HepG2 (cell line): ENCODE data around the gene PRKACA. TPM values are rescaled to one million over a fixed set of nuclear protein-coding genes. Genes with fewer than 3 reads are reported as not detected.
A peak's percentile ranks its signal among the peaks of the same experiment; 100 is the strongest.

ENCODE experiments used
- AGO1 ChIP-seq: fragments of 200-400 bp; formaldehyde crosslinking; IDR thresholded peaks from 2 replicates; pipeline ENCODE4 v1.6.1; 2017; ENCODE audit warnings: mild to moderate bottlenecking, low read depth, low read length, moderate library complexity; ENCODE audit not compliant: poor library complexity, severe bottlenecking
- CCDC6 ChIP-seq: sonication (generic); formaldehyde crosslinking; IDR thresholded peaks from 2 replicates; pipeline ENCODE4 v1.8.1; 2022; ENCODE audit warnings: mild to moderate bottlenecking, missing genetic modification reagents, moderate library complexity
- CHCHD3 ChIP-seq: sonication (generic); formaldehyde crosslinking; IDR thresholded peaks from 2 replicates; pipeline ENCODE4 v1.8.0; 2022; ENCODE audit warnings: mild to moderate bottlenecking, missing genetic modification reagents, moderate library complexity
- GMEB1 ChIP-seq: sonication (generic); formaldehyde crosslinking; IDR thresholded peaks from 2 replicates; pipeline ENCODE4 v1.5.1; 2020; ENCODE audit warnings: missing genetic modification reagents, mild to moderate bottlenecking, borderline replicate concordance
- HOXD1 ChIP-seq: sonication (generic); formaldehyde crosslinking; IDR thresholded peaks from 2 replicates; pipeline ENCODE4 v1.5.0; 2020; ENCODE audit warnings: missing genetic modification reagents
- RXRB ChIP-seq: IDR thresholded peaks from 2 replicates; pipeline ENCODE4 v1.6.1; 2016; ENCODE audit warnings: borderline replicate concordance, missing genetic modification reagents, missing compliant biosample characterization
- SNAPC2 ChIP-seq: sonication (generic); formaldehyde crosslinking; IDR thresholded peaks from 2 replicates; pipeline ENCODE4 v1.8.1; 2022; ENCODE audit warnings: mild to moderate bottlenecking, missing genetic modification reagents
- SOX6 ChIP-seq, 2 experiments: fragments of 450-650 bp in 1 of 2; sonication (generic) in 1 of 2; formaldehyde crosslinking in 1 of 2; IDR thresholded peaks; 2 replicates each; pipeline versions ENCODE4 v1.4.0 to v1.6.1; 2017 to 2020; ENCODE audit warnings: antibody characterized with exemption in 1 of 2, mild to moderate bottlenecking in 1 of 2, missing genetic modification reagents in 1 of 2
- SP5 ChIP-seq: IDR thresholded peaks from 2 replicates; pipeline ENCODE4 v1.6.1; 2016; ENCODE audit warnings: low read depth, borderline replicate concordance
- THYN1 ChIP-seq: sonication (generic); formaldehyde crosslinking; IDR thresholded peaks from 2 replicates; pipeline ENCODE4 v1.8.1; 2023; ENCODE audit warnings: low read depth, mild to moderate bottlenecking, moderate library complexity, missing genetic modification reagents, borderline replicate concordance
- ZBTB10 ChIP-seq: sonication (generic); formaldehyde crosslinking; IDR thresholded peaks from 2 replicates; pipeline ENCODE4 v1.4.0; 2020; ENCODE audit warnings: missing genetic modification reagents, borderline replicate concordance
- ZBTB2 ChIP-seq: sonication (generic); formaldehyde crosslinking; IDR thresholded peaks from 2 replicates; pipeline ENCODE4 v1.8.0; 2022; ENCODE audit warnings: low read depth, missing genetic modification reagents
- ZBTB7B ChIP-seq: sonication (generic); formaldehyde crosslinking; IDR thresholded peaks from 2 replicates; pipeline ENCODE4 v1.4.0; 2020; ENCODE audit warnings: missing genetic modification reagents
- ZNF281 ChIP-seq: sonication (generic); formaldehyde crosslinking; IDR thresholded peaks from 2 replicates; pipeline ENCODE4 v1.4.0; 2020; ENCODE audit warnings: missing genetic modification reagents, borderline replicate concordance
- ZNF34 ChIP-seq: sonication (generic); formaldehyde crosslinking; IDR thresholded peaks from 2 replicates; pipeline ENCODE4 v1.4.0; 2020; ENCODE audit warnings: mild to moderate bottlenecking, missing genetic modification reagents, borderline replicate concordance
- ZNF660 ChIP-seq: sonication (generic); formaldehyde crosslinking; IDR thresholded peaks from 2 replicates; pipeline ENCODE4 v1.5.1; 2020; ENCODE audit warnings: mild to moderate bottlenecking, low read depth, missing genetic modification reagents, borderline replicate concordance
- polyA plus RNA-seq, 8 experiments: library from polyadenylated mRNA; depleted of rRNA in 3 of 8; stranded (reverse) in 7 of 8; unstranded in 1 of 8; fragments of >200 nt; fragmentation: Illumina TruSeq in 4 of 8; extraction: Trizol in 4 of 8; gene quantifications; 2 replicates each; pipeline versions ENCODE4 v1.2.1 to v1.2.3, GENCODE V29; 2011 to 2016; ENCODE audit warnings: low read depth in 4 of 8, missing spikeins in 1 of 8, mixed read lengths in 1 of 8; ENCODE audit not compliant: insufficient read depth in 1 of 8
- total RNA-seq, 5 experiments: library from RNA; depleted of rRNA; stranded (reverse); fragments of >200 nt; fragmentation: Illumina TruSeq; extraction: Trizol; gene quantifications; 2 replicates each; pipeline ENCODE4 v1.2.3, GENCODE V29; 2016; ENCODE audit warnings: low read depth in 1 of 5

Gene PRKACA
- total and polyA plus RNA-seq, 2 of the 13 experiments (the other 11 are each of a cell fraction or from before 2014, with no cell fraction given), result 11.0 to 18.2 TPM

GRCh38 chr19:14091081-14091812 is 26.3 kb downstream of the PRKACA start (continued):
- TF ChIP-seq SP5 (CRISPR knock-in tag), result no peak
- TF ChIP-seq SOX6 (IDR thresholded peaks at IDR 0.05), result no peak
- TF ChIP-seq SOX6 (CRISPR knock-in tag; IDR thresholded peaks at IDR 0.05), result no peak
- TF ChIP-seq GMEB1 (CRISPR knock-in tag), result peak; percentile 36; the same call in 1 of the 2 replicates
- peak; percentile 96 for TF ChIP-seq ZBTB10 (CRISPR knock-in tag)
- TF ChIP-seq ZNF34, result 0 out of 2 replicates have a peak, but pooled peaks have one; percentile 39
- no peak for TF ChIP-seq ZNF660 (CRISPR knock-in tag)
- TF ChIP-seq SNAPC2 (CRISPR knock-in tag), result 0 out of 2 replicates have a peak, but pooled peaks have one; percentile 30
- peak; percentile 89 for TF ChIP-seq AGO1
- TF ChIP-seq ZBTB2, result peak; percentile 67
- peak; percentile 77 for TF ChIP-seq ZBTB7B
- TF ChIP-seq THYN1 (CRISPR knock-in tag), result 0 out of 2 replicates have a peak, but pooled peaks have one; percentile 50
- TF ChIP-seq ZNF281, result peak; percentile 74; the same call in 1 of the 2 replicates
- TF ChIP-seq CHCHD3 (CRISPR knock-in tag), result no peak
- TF ChIP-seq RXRB, result peak; percentile 6; the same call in 1 of the 2 replicates
- TF ChIP-seq HOXD1, result 0 out of 2 replicates have a peak, but pooled peaks have one; percentile 12
- TF ChIP-seq CCDC6 (CRISPR knock-in tag), result peak; percentile 42; the same call in 1 of the 2 replicates
